ENCODE results near the gene ZNF891. TPM values are rescaled to one million over a fixed set of nuclear protein-coding genes. Genes with fewer than 3 reads are reported as not detected.

The ZNF891 gene
- total RNA-seq, 5 donors from 2014 or later (not counting 1 experiment from before 2014, with no cell fraction given) = 4.9 to 6.0 (median 5.1) TPM

Other genes starting within 250 kb of the ZNF891 start
- 100 to 1,000 TPM in 1 of 5 donors, 10 to 100 TPM in 4; 84.2 to 107 (median 86.0) TPM for gene CHFR, start 242.7 kb downstream of the ZNF891 start, total RNA-seq
- gene ZNF605, start 174.0 kb downstream of the ZNF891 start, total RNA-seq = 10 to 100 TPM in 3 of 5 donors, 1 to 10 TPM in 2; 5.1 to 13.1 (median 12.1) TPM
- 10 to 100 TPM; 29.2 to 37.2 (median 32.7) TPM for gene ZNF26, start 143.9 kb downstream of the ZNF891 start, total RNA-seq
- gene ZNF84, start 92.8 kb downstream of the ZNF891 start, total RNA-seq = 10 to 100 TPM; 26.6 to 38.9 (median 35.9) TPM
- gene ZNF140, start 49.4 kb downstream of the ZNF891 start, total RNA-seq = 10 to 100 TPM; 12.6 to 20.8 (median 20.3) TPM
- 10 to 100 TPM; 11.7 to 46.6 (median 15.6) TPM for gene ZNF10, start 353 bp upstream of the ZNF891 start, total RNA-seq
- gene ZNF268, start 51.2 kb upstream of the ZNF891 start, total RNA-seq = 10 to 100 TPM; 19.0 to 30.9 (median 27.7) TPM
- not detected for gene ANHX, start 105.6 kb upstream of the ZNF891 start, total RNA-seq

Measured in T-cell (primary cell).